NCI-H2227 (cell line): ENCODE measurements around the gene NFE2L3.
"Not testable (repeated sequence)": the region's sequence is repeated elsewhere in the genome, so short reads cannot be mapped to it uniquely, and the experiment has no call there.

Experiments used
- DNase-seq: peaks from one replicate; lab custom pipeline; 2025; ENCODE audit not compliant: unreplicated experiment; lab: John Stamatoyannopoulos, UW

NFE2L3 gene

DNA sequence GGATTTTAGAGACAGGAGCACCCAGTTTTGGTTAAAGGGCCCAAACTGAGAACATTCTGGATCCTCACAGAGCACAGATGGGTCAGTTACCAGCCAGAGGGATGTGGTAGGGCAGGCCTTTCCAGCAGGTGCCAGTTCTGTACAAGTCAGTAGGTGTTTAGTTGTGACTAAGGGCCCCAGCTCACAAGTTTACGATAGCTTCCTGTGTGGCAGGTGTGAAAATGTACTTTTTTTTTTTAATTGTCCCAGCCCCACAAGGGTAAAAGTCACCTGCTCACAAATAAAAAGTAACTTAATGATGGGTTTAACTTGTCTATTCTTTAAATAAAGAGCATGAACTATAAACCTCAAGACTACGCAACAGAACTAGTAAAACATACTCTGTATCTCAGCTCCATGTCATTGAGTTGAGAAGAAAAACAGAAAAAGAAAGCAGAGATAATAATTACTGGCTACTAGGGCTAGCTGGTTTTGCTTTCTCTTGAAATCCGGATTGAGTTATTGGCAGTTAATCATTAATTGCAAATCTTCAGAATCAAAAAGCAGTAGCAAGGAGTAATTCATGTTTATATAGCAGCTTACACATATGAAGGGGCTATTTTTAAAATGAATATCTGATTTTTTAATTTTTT, 15.4 kb downstream of the NFE2L3 start:
- DNase-seq, result no peak

DNA sequence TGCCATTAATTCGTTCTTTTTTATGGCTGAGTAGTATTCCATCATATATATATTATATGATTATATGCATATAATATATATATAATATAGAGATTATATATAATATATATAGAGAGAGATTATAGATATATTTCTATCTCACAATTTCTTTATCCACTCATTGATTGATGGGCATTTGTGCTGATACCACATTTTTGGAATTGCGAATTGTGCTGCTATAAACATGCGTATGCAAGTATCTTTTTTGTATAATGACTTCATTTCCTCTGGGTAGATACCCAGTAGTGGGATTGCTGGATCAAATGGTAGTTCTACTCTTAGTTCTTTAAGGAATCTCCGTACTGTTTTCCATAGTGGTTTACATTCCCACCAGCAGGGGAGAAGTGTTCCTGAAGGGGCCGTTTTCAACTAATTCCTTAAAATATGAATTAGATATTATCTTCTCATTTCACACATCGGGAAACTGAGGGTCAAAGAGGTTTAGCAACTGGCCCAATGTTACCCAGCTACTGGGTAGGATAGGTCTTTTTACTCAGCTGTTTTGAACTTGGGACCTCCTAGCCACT, 16.5 kb downstream of the NFE2L3 start:
- DNase-seq, result no peak

DNA sequence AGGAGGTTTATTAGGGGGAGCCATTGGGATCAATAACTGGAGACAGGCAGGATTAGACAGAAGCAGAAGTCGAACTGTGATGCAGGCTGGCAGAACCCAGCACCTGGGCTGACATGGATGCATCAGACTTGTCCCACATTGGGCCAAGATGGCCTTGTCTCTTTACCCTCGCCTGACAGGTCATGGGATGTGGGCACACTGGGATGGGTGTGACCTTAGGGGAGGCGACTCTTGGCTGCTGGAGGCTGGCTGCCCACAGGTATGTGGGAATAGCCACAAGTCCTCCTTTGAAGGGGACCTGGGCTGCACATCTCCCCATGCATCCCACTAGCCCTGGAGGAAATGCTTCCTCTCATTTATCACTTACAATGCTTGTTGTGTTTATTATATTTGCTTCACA, 17.3 kb downstream of the NFE2L3 start:
- no peak for DNase-seq

DNA sequence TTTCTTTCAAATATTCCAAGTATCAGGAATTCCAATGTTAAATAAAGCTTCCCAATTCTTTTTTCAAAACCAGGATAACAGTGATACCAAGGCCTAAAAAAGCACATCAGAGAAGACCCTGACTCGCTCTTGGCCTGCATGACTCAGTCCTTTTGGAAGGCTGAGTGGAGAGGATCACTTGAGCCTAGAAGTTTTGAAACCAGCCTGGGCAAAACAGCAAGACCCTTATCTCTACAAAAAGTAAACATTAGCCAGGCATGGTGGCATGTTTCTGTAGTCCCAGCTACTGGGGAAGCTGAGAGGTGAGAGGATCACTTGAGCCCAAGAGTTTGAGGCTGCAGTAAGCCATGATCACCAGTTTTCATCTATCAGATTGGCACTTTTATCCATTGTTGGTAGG, 18.7 kb downstream of the NFE2L3 start:
- DNase-seq, result no peak

DNA sequence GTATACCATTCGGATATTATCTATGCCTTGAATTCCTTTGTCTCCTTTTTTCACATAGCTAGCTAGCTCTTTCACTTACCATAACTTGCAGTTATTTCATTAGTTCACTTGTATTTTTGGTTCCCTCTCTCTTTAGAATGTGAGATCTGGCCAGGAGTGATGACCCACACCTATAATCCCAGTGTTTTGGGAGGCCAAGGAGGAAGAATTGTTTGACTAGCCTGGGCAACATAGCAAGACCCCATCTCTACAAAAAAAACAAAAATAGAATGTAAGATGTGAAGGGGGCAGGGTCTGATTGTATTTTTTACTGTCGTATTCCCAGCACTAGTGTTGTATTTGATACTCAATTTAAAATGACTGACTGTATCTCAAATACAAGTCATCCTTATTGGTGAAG, 19.6 kb downstream of the NFE2L3 start:
- no peak for DNase-seq

DNA sequence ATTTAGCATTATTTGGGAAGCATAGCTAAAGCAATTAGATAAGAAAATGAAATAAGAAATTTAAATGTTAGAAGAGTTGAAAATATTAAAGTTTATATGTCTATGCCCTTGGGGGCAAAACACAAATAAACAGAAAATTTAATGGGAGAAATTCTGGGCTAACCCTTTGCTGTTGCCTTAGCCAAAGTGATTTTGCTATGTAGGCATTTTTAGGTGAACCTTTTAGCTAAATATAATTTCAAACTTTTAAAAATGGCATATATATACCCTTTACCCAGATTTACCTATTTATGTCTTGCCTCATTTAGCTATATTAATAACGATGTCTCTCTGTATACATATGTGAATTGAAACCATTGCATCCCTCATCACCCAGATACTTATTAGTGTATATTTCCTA, 20.1 kb downstream of the NFE2L3 start:
- no peak for DNase-seq

DNA sequence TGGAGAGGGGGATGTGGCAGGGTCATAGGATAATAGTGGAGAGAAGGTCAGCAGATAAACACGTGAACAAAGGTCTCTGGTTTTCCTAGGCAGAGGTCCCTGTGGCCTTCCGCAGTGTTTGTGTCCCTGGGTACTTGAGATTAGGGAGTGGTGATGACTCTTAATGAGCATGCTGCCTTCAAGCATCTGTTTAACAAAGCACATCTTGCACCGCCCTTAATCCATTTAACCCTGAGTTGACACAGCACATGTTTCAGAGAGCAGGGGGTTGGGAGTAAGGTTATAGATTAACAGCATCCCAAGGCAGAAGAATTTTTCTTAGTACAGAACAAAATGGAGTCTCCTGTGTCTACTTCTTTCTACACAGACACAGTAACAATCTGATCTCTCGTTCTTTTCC, 23.9 kb downstream of the NFE2L3 start:
- DNase-seq, result not testable (repeated sequence)

DNA sequence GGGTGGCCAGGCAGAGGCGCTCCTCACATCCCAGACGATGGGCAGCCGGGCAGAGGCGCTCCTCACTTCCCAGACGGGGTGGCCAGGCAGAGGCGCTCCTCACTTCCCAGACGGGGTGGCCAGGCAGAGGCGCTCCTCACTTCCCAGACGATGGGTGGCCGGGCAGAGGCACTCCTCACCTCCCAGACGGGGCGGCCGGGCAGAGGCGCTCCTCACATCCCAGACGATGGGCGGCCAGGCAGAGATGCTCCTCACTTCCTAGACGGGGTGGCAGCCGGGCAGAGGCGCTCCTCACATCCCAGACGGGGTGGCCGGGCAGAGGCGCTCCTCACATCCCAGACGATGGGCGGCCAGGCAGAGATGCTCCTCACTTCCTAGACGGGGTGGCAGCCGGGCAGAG, 24.7 kb downstream of the NFE2L3 start:
- not testable (repeated sequence) for DNase-seq

DNA sequence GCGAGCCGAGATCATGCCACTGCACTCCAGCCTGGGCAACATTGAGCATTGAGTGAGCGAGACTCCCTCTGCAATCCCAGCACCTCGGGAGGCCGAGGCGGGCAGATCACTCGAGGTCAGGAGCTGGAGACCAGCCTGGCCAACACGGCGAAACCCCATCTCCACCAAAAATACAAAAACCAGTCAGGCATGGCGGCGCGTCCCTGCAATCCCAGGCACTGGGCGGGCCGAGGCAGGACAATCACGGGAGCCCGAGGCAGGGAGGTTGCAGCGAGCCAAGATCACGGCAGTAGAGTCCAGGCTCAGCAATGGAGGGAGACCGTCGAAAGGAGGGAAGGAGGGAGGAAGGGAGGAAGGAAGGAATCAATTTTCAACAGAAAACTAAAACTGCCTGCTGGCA, 25.3 kb downstream of the NFE2L3 start:
- DNase-seq, result not testable (repeated sequence)

DNA sequence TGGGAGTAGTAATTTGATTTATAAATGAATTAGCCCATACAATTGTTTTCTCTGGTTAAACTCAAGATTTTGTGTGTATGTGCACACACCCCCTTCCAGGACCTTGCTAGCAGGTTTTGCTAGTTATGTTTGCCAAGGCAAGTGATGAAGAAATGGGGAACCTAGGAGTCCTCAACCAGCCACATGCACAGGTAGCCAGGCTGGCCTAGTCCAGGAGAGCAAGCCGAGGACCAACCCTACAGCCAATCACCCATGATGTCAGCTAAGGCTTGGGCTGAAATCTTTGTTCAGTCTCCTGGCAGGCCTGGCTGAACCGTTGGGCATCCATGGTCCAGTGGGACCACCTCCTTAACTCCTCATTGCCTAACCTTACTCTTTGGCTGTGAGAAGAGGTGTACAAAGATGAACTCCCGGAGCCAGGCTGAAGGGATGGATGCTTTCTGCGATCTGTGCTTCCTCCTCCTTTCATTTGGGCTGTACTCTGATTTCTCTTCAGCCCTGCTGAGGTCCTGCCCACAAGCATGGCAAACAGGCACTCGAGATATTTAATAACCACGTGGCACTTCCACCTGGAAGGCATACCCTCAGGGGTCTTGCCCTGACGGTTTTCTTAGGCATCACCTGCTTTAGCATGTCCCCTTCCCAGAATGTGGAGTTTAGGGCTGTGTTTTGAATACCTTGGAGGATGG, 26.4 kb downstream of the NFE2L3 start:
- no peak for DNase-seq

DNA sequence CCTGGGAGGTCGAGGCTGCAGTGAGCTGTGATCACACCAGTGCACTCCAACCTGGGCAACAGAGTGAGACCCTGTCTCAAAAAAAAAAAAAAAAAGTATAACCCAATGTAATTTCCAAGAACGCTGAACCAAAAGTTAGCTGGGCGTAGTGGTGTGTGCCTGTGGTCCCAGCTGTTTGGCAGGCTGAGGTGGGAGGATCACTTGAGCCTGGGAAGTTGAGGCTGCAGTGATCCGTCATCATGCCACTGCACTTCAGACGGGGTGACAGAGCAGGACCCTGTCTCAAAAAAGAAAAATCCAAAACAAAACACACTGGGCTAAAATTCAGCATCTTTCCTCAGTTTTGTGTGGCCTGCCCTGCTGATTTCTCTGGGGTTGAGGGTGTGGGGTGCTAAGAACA, 27.4 kb downstream of the NFE2L3 start:
- DNase-seq, result no peak

DNA sequence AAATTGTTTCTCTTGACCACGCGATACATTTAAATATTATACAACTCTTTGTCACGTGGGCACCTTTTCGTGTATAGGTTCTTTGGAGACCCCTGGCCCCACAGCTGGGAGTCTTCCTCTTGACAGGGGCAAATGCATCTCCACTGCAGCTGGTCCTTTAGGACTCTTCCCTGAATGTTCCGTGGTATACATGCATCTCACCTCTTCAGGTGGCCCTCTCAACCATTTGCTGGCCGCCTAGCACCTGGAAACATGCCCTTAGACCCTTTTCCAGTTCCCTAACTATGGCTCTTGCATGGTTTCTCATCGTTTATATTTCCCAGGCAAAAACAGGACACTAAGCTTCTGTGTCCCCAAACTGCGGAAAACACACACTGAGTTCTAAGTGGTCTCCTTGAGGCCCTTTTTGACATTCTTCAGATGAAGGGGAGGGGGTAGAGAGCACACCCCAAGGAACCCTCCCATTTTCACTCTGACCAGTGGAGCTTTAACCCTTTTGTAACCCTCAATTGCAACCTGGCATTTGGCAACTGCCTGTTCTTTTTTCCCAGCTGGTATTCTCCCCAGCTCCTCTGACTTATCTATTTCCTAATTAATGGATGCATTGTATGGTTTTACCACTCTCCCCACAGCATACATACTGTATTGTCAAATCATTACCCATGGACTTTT, 28.0 kb downstream of the NFE2L3 start:
- DNase-seq, result no peak

DNA sequence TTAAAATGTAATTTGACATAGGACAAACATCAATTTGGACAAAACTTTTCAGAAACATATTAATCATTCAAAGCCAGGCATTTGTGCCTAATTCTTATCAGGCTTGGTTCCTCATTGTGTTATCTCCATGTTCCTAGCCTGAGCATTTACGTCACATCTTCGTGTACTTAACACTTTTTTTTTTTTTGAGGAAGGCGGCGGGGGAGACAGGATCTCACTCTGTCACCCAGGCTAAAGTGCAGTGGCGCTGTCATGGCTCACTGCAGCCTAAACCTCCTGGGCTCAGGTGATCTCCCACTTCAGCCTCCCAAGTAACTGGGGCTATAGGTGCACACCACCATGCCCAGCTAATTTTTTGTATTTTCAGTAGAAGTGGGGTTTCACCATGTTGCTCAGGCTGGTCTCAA, 28.8 kb downstream of the NFE2L3 start:
- DNase-seq, result no peak

DNA sequence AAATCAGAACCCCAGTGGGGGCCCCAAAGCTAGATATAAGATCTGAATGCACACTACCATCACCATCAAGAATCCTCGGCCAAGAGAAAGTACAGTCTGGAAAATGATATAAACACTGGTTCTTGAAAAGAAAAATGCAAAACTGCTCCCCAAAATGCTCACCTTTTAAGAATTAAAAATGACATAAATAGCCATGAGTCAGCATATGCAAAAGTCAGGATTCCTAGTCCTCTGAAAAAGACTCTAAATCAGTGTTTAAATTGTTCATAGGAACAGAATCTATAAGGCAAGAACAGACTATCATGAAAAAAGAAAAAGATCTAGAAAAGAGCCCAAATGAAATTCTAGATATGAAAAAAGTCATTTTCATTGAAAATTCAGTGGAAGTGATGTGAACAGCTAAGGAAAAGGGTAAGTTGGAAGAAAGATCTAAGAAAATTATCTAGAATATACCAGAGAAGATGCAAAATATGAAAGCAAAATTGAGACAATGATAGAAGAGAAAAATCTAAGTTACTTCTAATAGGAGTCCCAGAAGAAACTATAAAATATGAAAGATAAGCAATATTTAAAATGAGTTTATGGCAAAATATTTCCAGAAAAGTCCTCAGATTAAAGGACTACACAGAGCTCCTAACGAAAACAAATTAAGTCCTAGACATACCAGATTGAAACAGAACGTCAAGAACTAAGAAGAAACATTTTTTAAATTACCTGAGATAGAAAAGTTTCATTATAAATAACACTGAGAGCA, 29.7 kb downstream of the NFE2L3 start:
- no peak for DNase-seq

DNA sequence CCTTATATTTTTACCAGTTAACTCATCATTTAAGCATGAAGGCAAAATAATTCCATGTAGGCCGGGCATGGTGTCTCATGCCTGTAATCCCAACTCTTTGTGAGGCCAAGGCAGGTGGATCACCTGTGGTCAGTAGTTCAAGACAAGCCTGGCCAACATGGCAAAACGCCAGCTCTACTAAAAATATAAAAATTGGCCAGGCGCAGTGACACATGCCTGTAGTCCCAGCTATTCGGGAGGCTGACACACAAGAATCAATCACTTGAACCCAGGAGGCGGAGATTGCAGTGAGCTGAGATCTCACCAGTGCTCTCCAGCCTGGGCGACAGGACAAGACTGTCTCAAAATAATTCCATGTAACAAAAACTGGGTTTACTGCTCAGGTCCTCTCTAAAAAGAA, 30.3 kb downstream of the NFE2L3 start:
- no peak for DNase-seq

DNA sequence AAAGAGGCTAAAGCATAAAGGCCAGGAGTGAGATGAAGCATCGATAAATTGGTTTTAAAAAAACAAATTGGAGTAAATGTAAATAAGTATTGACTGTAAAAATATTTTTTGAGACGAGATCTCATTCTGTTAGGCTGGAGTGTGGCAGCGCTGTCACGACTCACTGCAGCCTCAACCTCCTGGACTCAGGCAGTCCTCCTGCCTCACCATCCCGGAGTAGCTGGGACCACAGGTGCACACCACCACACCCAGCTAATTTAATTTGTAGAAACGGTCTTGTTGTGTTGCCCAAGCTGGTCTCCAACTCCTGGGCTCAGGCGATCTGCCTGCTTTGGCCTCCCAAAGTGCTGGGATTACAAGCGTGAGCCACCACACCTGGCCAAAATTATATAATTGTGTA, 30.7 kb downstream of the NFE2L3 start:
- no peak for DNase-seq

DNA sequence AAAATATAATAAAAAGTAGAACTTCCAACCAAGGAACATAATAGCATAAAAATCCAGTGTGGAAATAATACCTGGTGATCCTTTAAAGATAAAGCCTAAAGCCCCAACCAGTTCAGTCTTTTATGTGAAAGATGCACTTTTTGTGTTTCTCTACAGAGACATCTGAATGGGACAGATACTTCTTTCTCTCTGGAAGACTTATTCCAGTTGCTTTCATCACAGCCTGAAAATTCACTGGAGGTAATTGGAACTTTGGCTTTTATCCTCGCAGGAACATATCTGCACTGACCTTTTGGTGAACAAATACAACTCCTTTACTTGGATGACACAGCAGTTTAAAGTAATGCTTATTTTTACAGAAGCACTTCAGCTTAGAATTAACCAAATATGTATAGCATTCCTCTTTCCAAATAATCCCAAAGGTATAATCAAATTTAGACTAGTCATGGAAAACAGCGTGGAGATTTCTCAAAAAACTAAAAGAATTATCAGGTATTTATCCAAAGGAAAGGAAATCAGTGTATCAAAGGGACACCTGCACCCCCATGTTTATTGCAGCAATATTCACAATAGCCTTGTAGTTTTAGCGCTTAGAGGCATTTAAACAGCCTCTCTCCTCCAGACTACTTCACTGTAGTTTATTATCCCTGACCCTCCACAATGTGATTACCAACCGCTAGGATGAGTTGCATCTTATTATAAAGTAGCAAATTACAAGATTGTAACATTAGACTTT, 31.7 kb downstream of the NFE2L3 start:
- no peak for DNase-seq

DNA sequence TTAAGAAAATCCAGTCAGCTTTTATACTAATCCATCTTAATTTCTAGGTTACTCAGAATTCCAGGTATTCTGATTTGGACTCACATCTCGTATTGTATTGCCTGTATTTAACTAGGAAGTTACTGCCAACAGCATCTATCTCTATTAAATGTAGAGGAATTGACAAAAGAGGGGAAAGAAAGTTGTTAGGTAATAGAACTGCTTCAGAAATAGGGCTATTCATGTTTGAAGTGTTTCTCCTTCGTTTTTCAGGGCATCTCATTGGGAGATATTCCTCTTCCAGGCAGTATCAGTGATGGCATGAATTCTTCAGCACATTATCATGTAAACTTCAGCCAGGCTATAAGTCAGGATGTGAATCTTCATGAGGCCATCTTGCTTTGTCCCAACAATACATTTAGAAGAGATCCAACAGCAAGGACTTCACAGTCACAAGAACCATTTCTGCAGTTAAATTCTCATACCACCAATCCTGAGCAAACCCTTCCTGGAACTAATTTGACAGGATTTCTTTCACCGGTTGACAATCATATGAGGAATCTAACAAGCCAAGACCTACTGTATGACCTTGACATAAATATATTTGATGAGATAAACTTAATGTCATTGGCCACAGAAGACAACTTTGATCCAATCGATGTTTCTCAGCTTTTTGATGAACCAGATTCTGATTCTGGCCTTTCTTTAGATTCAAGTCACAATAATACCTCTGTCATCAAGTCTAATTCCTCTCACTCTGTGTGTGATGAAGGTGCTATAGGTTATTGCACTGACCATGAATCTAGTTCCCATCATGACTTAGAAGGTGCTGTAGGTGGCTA, 32.5 kb downstream of the NFE2L3 start:
- DNase-seq, result not testable (repeated sequence)

DNA sequence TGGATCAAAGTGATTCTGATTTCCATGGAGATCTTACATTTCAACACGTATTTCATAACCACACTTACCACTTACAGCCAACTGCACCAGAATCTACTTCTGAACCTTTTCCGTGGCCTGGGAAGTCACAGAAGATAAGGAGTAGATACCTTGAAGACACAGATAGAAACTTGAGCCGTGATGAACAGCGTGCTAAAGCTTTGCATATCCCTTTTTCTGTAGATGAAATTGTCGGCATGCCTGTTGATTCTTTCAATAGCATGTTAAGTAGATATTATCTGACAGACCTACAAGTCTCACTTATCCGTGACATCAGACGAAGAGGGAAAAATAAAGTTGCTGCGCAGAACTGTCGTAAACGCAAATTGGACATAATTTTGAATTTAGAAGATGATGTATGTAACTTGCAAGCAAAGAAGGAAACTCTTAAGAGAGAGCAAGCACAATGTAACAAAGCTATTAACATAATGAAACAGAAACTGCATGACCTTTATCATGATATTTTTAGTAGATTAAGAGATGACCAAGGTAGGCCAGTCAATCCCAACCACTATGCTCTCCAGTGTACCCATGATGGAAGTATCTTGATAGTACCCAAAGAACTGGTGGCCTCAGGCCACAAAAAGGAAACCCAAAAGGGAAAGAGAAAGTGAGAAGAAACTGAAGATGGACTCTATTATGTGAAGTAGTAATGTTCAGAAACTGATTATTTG, 33.3 kb downstream of the NFE2L3 start:
- DNase-seq, result no peak
